Smooth muscle cell (in vitro differentiated cells): ENCODE results near the gene ETV7. TPM values are rescaled to one million over a fixed set of nuclear protein-coding genes. Genes with fewer than 3 reads are reported as not detected.

Source experiments
- DNase-seq: peaks from one replicate; lab custom pipeline; 2025; ENCODE audit not compliant: unreplicated experiment; lab: John Stamatoyannopoulos, UW
- H2AFZ ChIP-seq: fragments of 200-600 bp; sonication (generic); 2 replicates; pipeline ENCODE4 v1.6.0; 2016; ENCODE audit warnings: antibody characterized with exemption, low read depth, mild to moderate bottlenecking
- H3F3A ChIP-seq: fragments of 200-600 bp; sonication (generic); 2 replicates; pipeline ENCODE4 v1.6.0; 2017; ENCODE audit warnings: antibody characterized with exemption, low read depth
- H3K27ac ChIP-seq: fragments of 200-600 bp; sonication (generic); 2 replicates; pipeline ENCODE4 v1.5.1; 2016; ENCODE audit warnings: low read depth, mild to moderate bottlenecking
- H3K27me3 ChIP-seq: fragments of 200-600 bp; sonication (generic); 2 replicates; pipeline ENCODE4 v1.6.1; 2016; ENCODE audit warnings: low read depth, mild to moderate bottlenecking
- H3K36me3 ChIP-seq: fragments of 200-600 bp; sonication (generic); 2 replicates; pipeline ENCODE4 v1.5.1; 2016; ENCODE audit warnings: low read depth
- H3K4me1 ChIP-seq: fragments of 200-600 bp; sonication (generic); 2 replicates; pipeline ENCODE4 v1.5.1; 2016; ENCODE audit warnings: low read depth
- H3K4me2 ChIP-seq: fragments of 200-600 bp; sonication (generic); 2 replicates; pipeline ENCODE4 v1.6.0; 2016; ENCODE audit warnings: mild to moderate bottlenecking
- H3K4me3 ChIP-seq: fragments of 200-600 bp; sonication (generic); 2 replicates; pipeline ENCODE4 v1.5.1; 2016; ENCODE audit warnings: mild to moderate bottlenecking
- H3K79me2 ChIP-seq: fragments of 200-600 bp; sonication (generic); 2 replicates; pipeline ENCODE4 v1.6.0; 2016; ENCODE audit warnings: low read depth, mild to moderate bottlenecking
- H3K9ac ChIP-seq: fragments of 200-600 bp; sonication (generic); 2 replicates; pipeline ENCODE4 v1.6.0; 2016; ENCODE audit warnings: low read depth
- H3K9me3 ChIP-seq: fragments of 200-600 bp; sonication (generic); replicated peaks from 2 replicates; pipeline ENCODE4 v1.5.1; 2016; ENCODE audit warnings: low read depth
- H4K20me1 ChIP-seq: fragments of 200-600 bp; sonication (generic); 2 replicates; pipeline ENCODE4 v1.6.0; 2016; ENCODE audit warnings: low read depth
- CTCF ChIP-seq: fragments of 200-600 bp; sonication (generic); IDR thresholded peaks from 2 replicates; pipeline ENCODE4 v1.5.1; 2017; ENCODE audit warnings: borderline replicate concordance, mild to moderate bottlenecking, antibody characterized with exemption; ENCODE audit not compliant: insufficient read depth, poor library complexity, severe bottlenecking
- WGBS: methylation state at CpG from one replicate; pipeline ENCODE4 v1.1.7; 2016; ENCODE audit warnings: low lambda C conversion rate; 5-methylcytosine and 5-hydroxymethylcytosine counted together
- polyA plus RNA-seq: library from polyadenylated mRNA; unstranded; fragments of >200 nt; fragmentation: Nextera tagmentation; extraction: Ambion mirVana; gene quantifications from 2 replicates; pipeline ENCODE4 v1.2.1, GENCODE V29; 2016
- total RNA-seq: library from RNA; depleted of rRNA; stranded (reverse); fragments of >200 nt; gene quantifications from 2 replicates; pipeline ENCODE4 v1.2.3, GENCODE V29; 2014

Gene ETV7
- total RNA-seq (0.18 TPM in 1 of 2 replicates, not detected in the other), polyA plus RNA-seq (0.83 and 1.2 TPM in 2 replicates)

- DNase-seq: no peak
- H3K9ac ChIP-seq: peak within 1 kb of the TSS; percentile 39
- peak within 1 kb of the TSS; percentile 87 for H3K4me2 ChIP-seq
- H3K27me3 ChIP-seq: peaks cover 67% of the 10 kb centered on the region
- whole genome bisulfite sequencing: 12% methylated on average over 58 of the region's 65 CpGs
- no peaks in the 10 kb centered on the region for H3K36me3 ChIP-seq
- H3K4me3 ChIP-seq: peak within 1 kb of the TSS; percentile 52
- H3F3A ChIP-seq: no peaks in the 10 kb centered on the region
- H3K27ac ChIP-seq: no peak within 1 kb of the TSS
- H3K4me1 ChIP-seq: no peaks in the 10 kb centered on the region
- H3K79me2 ChIP-seq: no peaks in the 10 kb centered on the region
- TF ChIP-seq CTCF: no peak
- peak within 1 kb of the TSS; percentile 88 for H2AFZ ChIP-seq
- H4K20me1 ChIP-seq: no peaks in the 10 kb centered on the region
- H3K9me3 ChIP-seq: no peaks in the 10 kb centered on the region
Measured at GRCh38 chr6:36387440-36388303, at the start of gene ETV7. Gene ETV7 (minus strand): TSS chr6:36387669. CDS start chr6:36387541, 128 bp downstream.

- H3K4me3 ChIP-seq: no peak overlapping the region
- 83% methylated on average over 1 of the region's 1 CpG for WGBS
Measured at GRCh38 chr6:36436466-36436865, 49.0 kb upstream of the ETV7 start.

GRCh38 chr6:36432151-36432671 lies 44.7 kb upstream of the ETV7 start:
- no peaks in the 10 kb centered on the region for H3K9me3 ChIP-seq
- H3K4me3 ChIP-seq: no peak overlapping the region
- no peak for TF ChIP-seq CTCF
- no peak overlapping the region for H3K27ac ChIP-seq
- no peak overlapping the region for H3K4me2 ChIP-seq
- H3K4me1 ChIP-seq: no peaks in the 10 kb centered on the region
- H3K79me2 ChIP-seq: no peaks in the 10 kb centered on the region
- 55% methylated on average over 4 of the region's 4 CpGs for WGBS
- H3K27me3 ChIP-seq: no peaks in the 10 kb centered on the region
- H4K20me1 ChIP-seq: no peaks in the 10 kb centered on the region
- H2AFZ ChIP-seq: no peak overlapping the region
- no peak overlapping the region for H3K9ac ChIP-seq
- H3K36me3 ChIP-seq: no peaks in the 10 kb centered on the region
- DNase-seq: no peak
- H3F3A ChIP-seq: no peaks in the 10 kb centered on the region

More at GRCh38 chr6:36436466-36436865, 49.0 kb upstream of the ETV7 start:
- Histone ChIP-seq H3K9ac (no peak overlapping the region), H3F3A (peaks cover 4% of the 10 kb centered on the region), H2AFZ (no peak overlapping the region), H3K9me3 (no peaks in the 10 kb centered on the region), H3K27ac (no peak overlapping the region), H3K4me1 (peaks cover 6% of the 10 kb centered on the region), H3K36me3 (no peaks in the 10 kb centered on the region), H3K4me2 (no peak overlapping the region), H3K79me2 (no peaks in the 10 kb centered on the region), H3K27me3 (no peaks in the 10 kb centered on the region), H4K20me1 (no peaks in the 10 kb centered on the region)
- DNase-seq: no peak
- TF ChIP-seq CTCF: no peak

GRCh38 chr6:36431197-36431596 lies 43.7 kb upstream of the ETV7 start:
- H3K9me3 ChIP-seq: no peaks in the 10 kb centered on the region
- WGBS: 97% methylated on average over 4 of the region's 4 CpGs
- no peaks in the 10 kb centered on the region for H3K27me3 ChIP-seq
- no peaks in the 10 kb centered on the region for H3K36me3 ChIP-seq
- no peaks in the 10 kb centered on the region for H4K20me1 ChIP-seq
- no peak for DNase-seq
- no peak overlapping the region for H3K9ac ChIP-seq
- no peak for TF ChIP-seq CTCF
- no peaks in the 10 kb centered on the region for H3F3A ChIP-seq
- no peak overlapping the region for H3K27ac ChIP-seq
- no peak overlapping the region for H3K4me2 ChIP-seq
- H3K79me2 ChIP-seq: no peaks in the 10 kb centered on the region
- H3K4me3 ChIP-seq: no peak overlapping the region
- no peak overlapping the region for H2AFZ ChIP-seq
- H3K4me1 ChIP-seq: no peaks in the 10 kb centered on the region
